ENCODE measurements around the gene MAP3K14.

Gene MAP3K14

GRCh38 chr17:45230787-45231480 is 85.9 kb downstream of the MAP3K14 start:
- intact Hi-C loops (cut with DNase I): no loop called here
- DNase-seq: no peak

DNA sequence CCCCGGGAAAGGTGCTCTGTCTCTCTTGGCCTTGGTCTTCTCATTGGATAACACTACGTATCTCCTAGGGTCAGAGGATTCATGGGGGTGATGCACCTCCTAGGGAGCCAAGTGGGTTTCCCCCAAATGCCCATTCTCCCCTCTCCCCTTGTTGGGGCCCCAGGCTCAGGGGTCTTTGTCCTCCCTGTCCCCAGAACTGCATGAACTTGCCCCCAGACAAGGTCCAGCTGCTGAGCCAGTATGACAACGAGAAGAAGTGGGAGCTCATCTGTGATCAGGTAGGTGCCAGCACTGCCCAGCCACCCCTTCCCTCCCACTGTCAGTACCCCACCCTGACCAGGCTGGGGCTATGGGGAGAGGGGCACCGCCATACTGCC is 86.4 kb downstream of the MAP3K14 start:
- intact Hi-C loops (cut with DNase I): no loop called here
- DNase-seq: no peak

GRCh38 chr17:45229681-45230409 is 87.0 kb downstream of the MAP3K14 start:
- DNase-seq: peak in 2 of 42 donors; percentile 40 to 48
- intact Hi-C loops (cut with DNase I): no loop called here

- peak in 39 of 42 donors; percentile 26 to 78 (median 55) for DNase-seq
- intact Hi-C loops (cut with DNase I): no loop called here
Observed at GRCh38 chr17:45228763-45229539, 87.9 kb downstream of the MAP3K14 start.

- intact Hi-C loops (cut with DNase I): no loop called here
- no peak for DNase-seq
Observed at GRCh38 chr17:45227926-45228762, 88.7 kb downstream of the MAP3K14 start.

- DNase-seq: no peak
- intact Hi-C loops (cut with DNase I): no loop called here
Observed at GRCh38 chr17:45227101-45227925, 89.5 kb downstream of the MAP3K14 start.

DNA sequence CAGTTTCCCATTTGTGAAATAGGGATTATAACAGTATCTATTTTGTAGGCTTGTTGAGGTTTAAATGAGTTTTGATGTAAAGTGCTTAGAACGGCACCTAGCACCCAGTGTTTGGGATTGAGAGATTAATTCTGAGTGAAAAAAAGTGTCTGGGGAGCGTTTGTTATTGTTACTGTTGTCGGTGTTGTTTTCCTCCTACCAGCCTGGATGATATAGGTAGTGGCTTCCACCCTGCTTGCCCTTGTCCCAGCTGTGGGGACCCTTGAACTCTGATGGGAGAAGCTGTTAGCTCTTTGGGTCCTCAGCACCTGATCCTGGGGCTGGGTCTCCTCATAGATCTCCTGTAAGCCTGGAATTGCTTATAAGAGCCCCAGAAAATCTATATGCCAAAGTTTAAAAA is 90.2 kb downstream of the MAP3K14 start:
- DNase-seq: no peak
- intact Hi-C loops (cut with DNase I): no loop called here

DNA sequence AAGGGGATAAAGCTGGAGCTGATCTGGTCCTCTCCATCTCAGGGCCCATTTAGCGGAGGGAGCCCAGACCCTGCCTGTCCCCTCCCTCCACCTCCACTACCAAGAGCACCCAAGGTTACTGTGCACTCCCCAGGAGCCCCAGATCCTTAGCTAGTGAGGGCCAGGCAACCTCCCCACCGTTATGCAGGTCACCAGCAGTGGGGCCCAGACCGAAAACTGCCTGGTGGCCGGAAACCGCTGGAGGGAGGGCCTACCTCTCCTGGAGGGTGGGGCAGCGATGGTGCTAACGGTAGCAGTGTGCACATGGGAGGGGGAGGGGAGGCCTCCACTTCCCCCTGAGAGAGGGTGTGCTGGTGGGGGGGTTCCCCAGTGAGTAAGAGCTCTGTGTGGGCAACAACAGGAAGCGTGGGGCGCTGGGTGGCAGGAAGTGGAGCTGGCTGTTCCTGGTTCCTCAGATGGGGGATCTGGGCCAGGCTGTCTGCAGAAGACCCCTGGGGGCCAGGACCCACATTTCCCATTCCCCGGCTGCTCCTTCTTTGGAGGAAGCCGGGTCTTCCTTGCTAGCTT is 90.8 kb downstream of the MAP3K14 start:
- intact Hi-C loops (cut with DNase I): no loop called here
- peak in 40 of 42 donors; percentile 22 to 84 (median 64) for DNase-seq

DNA sequence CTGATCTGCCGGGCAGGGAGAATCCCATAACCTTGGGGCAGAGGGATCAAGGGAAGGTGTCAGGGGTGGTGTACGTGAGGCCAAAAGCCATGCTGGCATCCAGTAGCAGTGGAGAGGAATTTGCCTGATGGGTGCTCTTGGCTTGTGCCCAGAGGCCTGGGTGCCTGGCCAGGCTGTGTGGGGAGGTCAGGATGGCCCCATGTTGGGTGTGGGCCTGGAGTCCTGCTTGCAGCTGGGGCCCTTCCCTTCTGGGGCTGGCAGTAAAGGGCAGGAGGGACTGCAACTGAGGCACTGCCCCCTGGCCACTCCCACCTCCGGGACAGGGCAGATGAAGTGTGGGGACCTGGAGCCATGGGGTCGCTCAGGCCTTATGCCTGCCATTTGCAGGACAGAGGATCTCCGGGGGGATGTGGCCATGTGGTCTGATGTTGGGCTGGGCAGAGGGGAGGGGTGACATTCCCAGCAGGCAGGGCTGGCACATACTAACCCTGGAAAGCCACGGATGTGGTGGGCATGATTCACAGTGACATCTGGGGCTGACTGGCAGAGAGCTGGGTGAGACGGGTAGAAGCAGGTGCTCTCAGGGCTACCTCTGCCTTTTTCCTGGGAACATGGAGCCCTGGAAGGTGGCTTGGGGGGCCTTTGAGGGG is 91.6 kb downstream of the MAP3K14 start:
- intact Hi-C loops (cut with DNase I): no loop called here
- DNase-seq: no peak

- no peak for DNase-seq
- intact Hi-C loops (cut with DNase I): no loop called here
Observed at GRCh38 chr17:45224671-45225050, 92.2 kb downstream of the MAP3K14 start.

GRCh38 chr17:45223539-45224528 is 93.0 kb downstream of the MAP3K14 start:
- no peak for DNase-seq
- intact Hi-C loops (cut with DNase I): no loop called here

DNA sequence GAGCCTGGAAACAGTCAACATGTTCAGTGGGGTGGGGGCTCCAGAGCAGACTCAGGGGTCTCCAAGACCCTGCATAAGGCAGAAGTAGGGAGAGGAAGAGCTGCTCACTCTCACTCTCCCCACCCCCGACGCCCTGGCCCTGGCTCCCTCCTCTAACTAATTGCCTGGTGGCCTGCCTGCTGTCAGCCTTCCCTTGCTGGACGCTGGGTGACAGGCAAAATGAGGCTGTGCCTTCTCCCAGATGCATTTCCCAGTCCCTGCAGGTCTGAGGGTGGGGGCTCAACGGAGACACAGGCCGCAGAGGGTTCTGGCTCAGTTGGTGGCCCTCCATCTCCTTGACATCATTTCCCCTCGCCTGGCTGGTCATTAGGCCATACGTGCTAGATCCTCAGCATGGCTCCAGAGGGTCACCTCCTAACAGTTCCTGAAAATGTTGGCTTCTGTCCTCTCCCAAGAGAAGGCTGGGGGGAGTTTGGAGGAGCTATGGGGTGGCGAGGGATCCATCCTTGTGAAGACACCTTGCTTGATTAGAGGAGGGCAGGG is 93.8 kb downstream of the MAP3K14 start:
- intact Hi-C loops (cut with DNase I): no loop called here
- DNase-seq: no peak

DNA sequence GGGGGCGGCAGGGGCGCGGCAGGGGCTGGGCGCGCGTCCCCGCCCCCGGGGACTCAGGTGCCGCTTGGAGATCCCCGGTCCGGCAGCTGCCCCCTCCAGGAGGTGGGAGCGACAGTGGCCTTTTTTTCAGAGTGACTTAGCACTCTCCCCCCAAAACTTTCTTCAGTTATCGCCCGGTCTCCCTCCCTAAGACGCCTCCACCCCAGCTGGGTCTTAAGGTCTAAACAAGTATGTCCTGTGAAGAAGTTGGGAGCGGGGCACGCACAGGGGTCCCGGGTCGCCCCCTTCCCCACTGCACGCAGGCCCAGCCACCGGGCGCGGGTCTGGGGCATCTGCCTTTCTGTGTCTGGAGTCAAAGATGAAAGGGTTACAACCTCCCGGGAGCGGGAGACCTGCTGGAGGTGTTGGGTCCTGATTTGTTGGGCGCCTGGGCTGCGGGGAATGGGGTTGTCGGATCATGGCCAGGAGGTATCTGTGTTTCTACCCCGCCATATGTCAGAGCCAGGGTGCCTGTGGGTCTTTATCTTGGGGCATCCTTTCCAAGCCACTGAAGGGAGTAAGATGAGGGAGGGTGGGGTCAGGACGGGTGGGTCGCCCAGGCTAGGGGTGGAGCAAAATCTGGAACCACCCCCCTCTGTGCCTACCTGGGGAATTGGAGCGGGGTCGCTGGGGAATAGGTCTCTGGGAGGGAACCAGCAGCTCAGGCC is 94.4 kb downstream of the MAP3K14 start:
- DNase-seq: no peak

GRCh38 chr17:45222014-45222288 is 94.9 kb downstream of the MAP3K14 start:
- intact Hi-C loops (cut with DNase I): no loop called here
- no peak for DNase-seq

More for the DNA sequence above, 94.4 kb downstream of the MAP3K14 start:
- intact Hi-C loops (cut with DNase I): no loop called here

Data from head of caudate nucleus (tissue), 42 donors.